Measurements from ENCODE around the gene IER3IP1. TPM values are rescaled to one million over a fixed set of nuclear protein-coding genes. Genes with fewer than 3 reads are reported as not detected.
A peak's percentile ranks its signal among the peaks of the same experiment; 100 is the strongest.

The IER3IP1 gene
- total and polyA plus RNA-seq, 11 donors: 6.9 to 21.9 (median 10.5) TPM

DNA sequence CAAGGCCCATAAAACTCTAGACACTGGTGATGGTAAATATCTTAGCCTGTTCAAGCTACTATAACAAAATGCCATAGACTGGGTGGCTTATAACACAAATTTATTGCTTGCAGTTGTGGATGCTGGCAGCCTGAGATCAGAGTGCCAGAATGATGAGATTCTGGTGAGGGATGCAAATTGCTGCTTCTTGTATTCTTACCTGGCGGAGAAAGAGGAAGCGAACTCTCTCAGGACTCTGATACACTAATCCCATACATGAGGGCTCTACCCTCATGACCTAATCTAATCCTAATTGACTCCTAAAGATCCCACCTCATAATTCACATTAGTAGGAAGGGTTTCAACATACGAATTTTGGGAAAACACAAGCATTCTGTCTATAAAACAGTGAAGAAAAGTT lies 4.6 kb upstream of the IER3IP1 start:
- intact Hi-C loops (cut with DNase I): loop anchor here in 1 of 10 donors (10.0 kb wide), 1 partner anchor 1556 kb away; no protein-coding TSS in a partner anchor
- no peak overlapping the region for H3K27ac ChIP-seq
- TF ChIP-seq CTCF (IDR thresholded peaks at IDR 0.05) (no peak), POLR2A (IDR thresholded peaks at IDR 0.05) (no peak)
- no peaks in the 10 kb centered on the region for H3K27me3 ChIP-seq
- H3K4me1 ChIP-seq: peaks cover 0 to 11% (median 0%) of the 10 kb centered on the region in 12 donors
- DNase-seq: no peak
- WGBS, 4 donors: 68 to 83% (median 76%) methylated on average over 3 of the region's 3 CpGs
- H3K4me3 ChIP-seq: no peak overlapping the region
- peaks cover 0 to 8% (median 0%) of the 10 kb centered on the region in 12 donors for H3K9me3 ChIP-seq
- H3K36me3 ChIP-seq: no peaks in the 10 kb centered on the region
- ATAC-seq: no peak

GRCh38 chr18:47179520-47179919 lies 3.4 kb upstream of the IER3IP1 start:
- Histone ChIP-seq H3K4me3 (no peak overlapping the region), H3K36me3 (no peaks in the 10 kb centered on the region), H3K9me3 (peaks cover 0 to 4% (median 0%) of the 10 kb centered on the region in 12 donors), H3K4me1 (peaks cover 0 to 18% (median 8%) of the 10 kb centered on the region in 12 donors), H3K27me3 (no peaks in the 10 kb centered on the region), H3K27ac (no peak overlapping the region)
- no peak for TF ChIP-seq POLR2A (IDR thresholded peaks at IDR 0.05)
- no peak for TF ChIP-seq CTCF (IDR thresholded peaks at IDR 0.05)
- WGBS, 4 donors: 58 to 69% (median 62%) methylated on average over 4 of the region's 4 CpGs
- ATAC-seq (no peak), DNase-seq (no peak)
- intact Hi-C loops (cut with DNase I): loop anchor here in 2 of 10 donors (5.0 to 10.0 kb wide), 2 partner anchors 37 to 825 kb away; no protein-coding TSS in a partner anchor

DNA sequence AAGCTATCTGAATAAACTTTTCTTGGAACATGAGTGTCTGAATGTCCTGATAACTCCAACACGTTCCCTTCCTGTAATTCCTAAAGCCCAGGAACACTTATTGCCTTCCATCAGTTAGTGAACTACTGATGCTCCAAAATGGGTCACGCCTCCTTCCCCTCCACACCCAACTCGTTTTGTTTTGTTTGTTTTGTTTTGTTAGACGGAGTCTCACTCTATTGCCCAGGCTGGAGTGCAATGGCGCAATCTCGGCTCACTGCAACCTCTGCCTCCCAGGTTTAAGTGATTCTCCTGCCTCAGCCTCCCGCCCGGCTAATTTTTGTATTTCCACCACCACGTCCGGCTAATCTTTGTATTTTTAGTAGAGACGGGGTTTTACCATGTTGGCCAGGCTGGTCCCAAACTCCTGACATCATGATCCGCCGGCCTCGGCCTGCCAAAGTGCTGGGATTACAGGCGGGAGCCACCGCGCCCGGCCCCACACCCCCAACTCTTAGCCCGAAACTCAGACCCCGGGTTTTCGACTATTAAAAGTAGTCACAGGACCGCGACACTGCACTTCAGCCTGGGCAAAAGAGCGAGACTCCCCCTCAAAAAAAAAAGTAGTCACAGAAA lies 774 bp downstream of the IER3IP1 start:
- Histone ChIP-seq H3K9me3 (no peaks in the 10 kb centered on the region), H3K27ac (peak overlapping the region in 11 of 12 donors; percentile 81 to 90 (median 88)), H3K4me3 (peak overlapping the region; percentile 74 to 99 (median 88)), H3K36me3 (no peaks in the 10 kb centered on the region), H3K27me3 (no peaks in the 10 kb centered on the region), H3K4me1 (peaks cover 3 to 34% (median 16%) of the 10 kb centered on the region in 12 donors)
- DNase-seq (peak in 1 of 5 donors; percentile 30), ATAC-seq (peak in 2 of 4 donors; percentile 12 to 36)
- TF ChIP-seq CTCF (IDR thresholded peaks at IDR 0.05): no peak
- TF ChIP-seq POLR2A (IDR thresholded peaks at IDR 0.05): no peak
- 3 to 6% (median 4%) methylated on average over 24 of the region's 24 CpGs for WGBS, 4 donors
- intact Hi-C loops (cut with DNase I): loop anchor here in 3 of 10 donors (2.0 to 10.0 kb wide), 3 partner anchors 25 to 829 kb away; partner anchors contain the start of gene HDHD2 (in 1 of the 3)

GRCh38 chr18:47174545-47175116 lies 1.5 kb downstream of the IER3IP1 start:
- Histone ChIP-seq H3K27ac (no peak overlapping the region), H3K27me3 (no peaks in the 10 kb centered on the region), H3K4me3 (peak overlapping the region in 10 of 12 donors; percentile 74 to 99 (median 87)), H3K9me3 (no peaks in the 10 kb centered on the region), H3K4me1 (peaks cover 3 to 34% (median 16%) of the 10 kb centered on the region in 12 donors), H3K36me3 (no peaks in the 10 kb centered on the region)
- intact Hi-C loops (cut with DNase I): loop anchor here in 3 of 10 donors (2.0 to 10.0 kb wide), 3 partner anchors 24 to 830 kb away; partner anchors contain the start of gene HDHD2 (in 1 of the 3)
- WGBS, 4 donors: 81 to 85% (median 82%) methylated on average over 13 of the region's 13 CpGs
- DNase-seq (no peak), ATAC-seq (no peak)
- no peak for TF ChIP-seq CTCF (IDR thresholded peaks at IDR 0.05)
- no peak for TF ChIP-seq POLR2A (IDR thresholded peaks at IDR 0.05)
